Measurements from ENCODE around the gene SLC7A5. TPM values are rescaled to one million over a fixed set of nuclear protein-coding genes. Genes with fewer than 3 reads are reported as not detected.

SLC7A5 gene
- total and polyA plus RNA-seq, 2 of the 13 experiments (the other 11 are each of a cell fraction or from before 2014, with no cell fraction given), result 79.6 to 155 TPM

GRCh38 chr16:87850009-87851006 lies 19.0 kb downstream of the SLC7A5 start (continued):
- TF ChIP-seq, protein P1, sequence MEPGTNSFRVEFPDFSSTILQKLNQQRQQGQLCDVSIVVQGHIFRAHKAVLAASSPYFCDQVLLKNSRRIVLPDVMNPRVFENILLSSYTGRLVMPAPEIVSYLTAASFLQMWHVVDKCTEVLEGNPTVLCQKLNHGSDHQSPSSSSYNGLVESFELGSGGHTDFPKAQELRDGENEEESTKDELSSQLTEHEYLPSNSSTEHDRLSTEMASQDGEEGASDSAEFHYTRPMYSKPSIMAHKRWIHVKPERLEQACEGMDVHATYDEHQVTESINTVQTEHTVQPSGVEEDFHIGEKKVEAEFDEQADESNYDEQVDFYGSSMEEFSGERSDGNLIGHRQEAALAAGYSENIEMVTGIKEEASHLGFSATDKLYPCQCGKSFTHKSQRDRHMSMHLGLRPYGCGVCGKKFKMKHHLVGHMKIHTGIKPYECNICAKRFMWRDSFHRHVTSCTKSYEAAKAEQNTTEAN (CRISPR knock-in tag; conservative IDR thresholded peaks at IDR 0.05), result 0 out of 2 replicates have a peak, but pooled peaks have one; percentile 46
- TF ChIP-seq EHMT2 (IDR thresholded peaks at IDR 0.05; ENCODE audit: borderline replicate concordance, low read depth, low read length), result no peak
- TF ChIP-seq ZNF33B (CRISPR knock-in tag; IDR thresholded peaks at IDR 0.05), result peak; percentile 91
- no peak for TF ChIP-seq GABPA (IDR thresholded peaks at IDR 0.05; ENCODE audit: low read depth, low read length)
- peak; percentile 17; the same call in 1 of the 2 replicates for TF ChIP-seq GABPA (CRISPR knock-in tag; IDR thresholded peaks at IDR 0.05; ENCODE audit: low read depth)
- TF ChIP-seq RFXANK (CRISPR knock-in tag; IDR thresholded peaks at IDR 0.05), result peak; percentile 73; the same call in 1 of the 2 replicates
- TF ChIP-seq SRSF4 (IDR thresholded peaks at IDR 0.05; ENCODE audit: low read depth, low read length, poor library complexity, severe bottlenecking), result no peak
- no peak for TF ChIP-seq CREB1 (IDR thresholded peaks at IDR 0.05)
- TF ChIP-seq CREB1 (CRISPR knock-in tag; IDR thresholded peaks at IDR 0.05), result no peak
- peak; percentile 85 for TF ChIP-seq NCOA2 (CRISPR knock-in tag; IDR thresholded peaks at IDR 0.05)
- TF ChIP-seq TBL1XR1 (IDR thresholded peaks at IDR 0.05; ENCODE audit: borderline replicate concordance, low read length, partially characterized antibody), result peak; percentile 25
- TF ChIP-seq ZNF260 (CRISPR knock-in tag; IDR thresholded peaks at IDR 0.05; ENCODE audit: borderline replicate concordance, low read depth), result no peak
- no peak for TF ChIP-seq ZNF7 (CRISPR knock-in tag; IDR thresholded peaks at IDR 0.05)
- peak; percentile 73 for TF ChIP-seq PTBP1 (IDR thresholded peaks at IDR 0.05; ENCODE audit: low read depth, low read length, poor library complexity, severe bottlenecking)
- TF ChIP-seq ZNF773 (CRISPR knock-in tag; IDR thresholded peaks at IDR 0.05; ENCODE audit: borderline replicate concordance), result no peak
- no peak for TF ChIP-seq CEBPB (IDR thresholded peaks at IDR 0.05; ENCODE audit: borderline replicate concordance, low read depth, low read length)
- TF ChIP-seq, protein P2, sequence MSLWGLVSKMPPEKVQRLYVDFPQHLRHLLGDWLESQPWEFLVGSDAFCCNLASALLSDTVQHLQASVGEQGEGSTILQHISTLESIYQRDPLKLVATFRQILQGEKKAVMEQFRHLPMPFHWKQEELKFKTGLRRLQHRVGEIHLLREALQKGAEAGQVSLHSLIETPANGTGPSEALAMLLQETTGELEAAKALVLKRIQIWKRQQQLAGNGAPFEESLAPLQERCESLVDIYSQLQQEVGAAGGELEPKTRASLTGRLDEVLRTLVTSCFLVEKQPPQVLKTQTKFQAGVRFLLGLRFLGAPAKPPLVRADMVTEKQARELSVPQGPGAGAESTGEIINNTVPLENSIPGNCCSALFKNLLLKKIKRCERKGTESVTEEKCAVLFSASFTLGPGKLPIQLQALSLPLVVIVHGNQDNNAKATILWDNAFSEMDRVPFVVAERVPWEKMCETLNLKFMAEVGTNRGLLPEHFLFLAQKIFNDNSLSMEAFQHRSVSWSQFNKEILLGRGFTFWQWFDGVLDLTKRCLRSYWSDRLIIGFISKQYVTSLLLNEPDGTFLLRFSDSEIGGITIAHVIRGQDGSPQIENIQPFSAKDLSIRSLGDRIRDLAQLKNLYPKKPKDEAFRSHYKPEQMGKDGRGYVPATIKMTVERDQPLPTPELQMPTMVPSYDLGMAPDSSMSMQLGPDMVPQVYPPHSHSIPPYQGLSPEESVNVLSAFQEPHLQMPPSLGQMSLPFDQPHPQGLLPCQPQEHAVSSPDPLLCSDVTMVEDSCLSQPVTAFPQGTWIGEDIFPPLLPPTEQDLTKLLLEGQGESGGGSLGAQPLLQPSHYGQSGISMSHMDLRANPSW (CRISPR knock-in tag; IDR thresholded peaks at IDR 0.05; ENCODE audit: borderline replicate concordance), result peak; percentile 60; the same call in 1 of the 2 replicates
- TF ChIP-seq THYN1 (CRISPR knock-in tag; IDR thresholded peaks at IDR 0.05; ENCODE audit: borderline replicate concordance, low read depth), result no peak
- TF ChIP-seq HMGXB3 (CRISPR knock-in tag; IDR thresholded peaks at IDR 0.05; ENCODE audit: borderline replicate concordance), result peak; percentile 66; the same call in 1 of the 2 replicates
- TF ChIP-seq ZKSCAN8 (CRISPR knock-in tag; IDR thresholded peaks at IDR 0.05; ENCODE audit: borderline replicate concordance), result 0 out of 2 replicates have a peak, but pooled peaks have one; percentile 43
- peak; percentile 97 for TF ChIP-seq NRL (CRISPR knock-in tag; IDR thresholded peaks at IDR 0.05; ENCODE audit: borderline replicate concordance)
